Astrocyte (in vitro differentiated cells and primary cell): ENCODE measurements around the gene POU6F2. TPM values are rescaled to one million over a fixed set of nuclear protein-coding genes. Genes with fewer than 3 reads are reported as not detected.

ENCODE experiments used
- DNase-seq: peaks from one replicate; pipeline ENCODE4 v3.0.0-alpha.2; 2010; ENCODE audit warnings: low read depth
- FAIRE-seq: peaks from 2 replicates; lab custom pipeline; 2011; peaks lifted over from hg19 to GRCh38; lab: Jason Lieb, UNC
- H2AFZ ChIP-seq: 2 replicates; pipeline ENCODE4 v1.6.0; 2012; ENCODE audit warnings: low read depth, low read length, inconsistent platforms
- H3K27ac ChIP-seq: 2 replicates; pipeline ENCODE4 v1.5.1; 2011; ENCODE audit warnings: low read depth, low read length, inconsistent platforms
- H3K27me3 ChIP-seq: 2 replicates; pipeline ENCODE4 v1.6.0; 2011; ENCODE audit warnings: low read length, inconsistent platforms; ENCODE audit not compliant: insufficient read depth
- H3K36me3 ChIP-seq: 2 replicates; pipeline ENCODE4 v1.5.1; 2011; ENCODE audit warnings: low read length, inconsistent platforms; ENCODE audit not compliant: insufficient read depth
- H3K4me1 ChIP-seq: 2 replicates; pipeline ENCODE4 v1.5.1; 2011; ENCODE audit warnings: low read length, inconsistent platforms; ENCODE audit not compliant: insufficient read depth
- H3K4me2 ChIP-seq: 2 replicates; pipeline ENCODE4 v1.6.0; 2012; ENCODE audit warnings: low read length, inconsistent platforms
- H3K4me3 ChIP-seq: 2 replicates; pipeline ENCODE4 v1.5.1; 2011; ENCODE audit warnings: low read depth, mild to moderate bottlenecking, low read length, inconsistent platforms; ENCODE audit not compliant: insufficient read depth
- H3K79me2 ChIP-seq: 2 replicates; pipeline ENCODE4 v1.6.0; 2012; ENCODE audit warnings: mild to moderate bottlenecking, low read length, inconsistent platforms; ENCODE audit not compliant: insufficient read depth
- H3K9ac ChIP-seq: 2 replicates; pipeline ENCODE4 v1.6.0; 2012; ENCODE audit warnings: mild to moderate bottlenecking, low read length, inconsistent platforms
- H3K9me3 ChIP-seq: 2 replicates; pipeline ENCODE4 v1.5.1; 2012; ENCODE audit warnings: low read depth, mild to moderate bottlenecking, low read length, inconsistent platforms; ENCODE audit not compliant: insufficient read depth
- H4K20me1 ChIP-seq: 2 replicates; pipeline ENCODE4 v1.6.0; 2012; ENCODE audit warnings: low read length, inconsistent platforms; ENCODE audit not compliant: insufficient read depth
- H3K27ac Mint-ChIP-seq: one replicate; pipeline ENCODE4 v1.8.0; 2021; ENCODE audit warnings: mild to moderate bottlenecking, mixed read lengths; ENCODE audit not compliant: unreplicated experiment
- H3K27me3 Mint-ChIP-seq: one replicate; pipeline ENCODE4 v1.8.0; 2021; ENCODE audit warnings: low read depth, mixed read lengths; ENCODE audit not compliant: unreplicated experiment
- H3K36me3 Mint-ChIP-seq: one replicate; pipeline ENCODE4 v1.8.0; 2021; ENCODE audit warnings: low read depth, mixed read lengths; ENCODE audit not compliant: unreplicated experiment
- H3K4me1 Mint-ChIP-seq: one replicate; pipeline ENCODE4 v1.8.0; 2021; ENCODE audit warnings: low read depth, mixed read lengths; ENCODE audit not compliant: unreplicated experiment
- H3K4me3 Mint-ChIP-seq: one replicate; pipeline ENCODE4 v1.8.0; 2021; ENCODE audit warnings: mild to moderate bottlenecking, moderate library complexity, mixed read lengths; ENCODE audit not compliant: unreplicated experiment
- H3K9me3 Mint-ChIP-seq: one replicate; pipeline ENCODE4 v1.8.0; 2021; ENCODE audit warnings: mild to moderate bottlenecking, mixed read lengths; ENCODE audit not compliant: unreplicated experiment
- CTCF ChIP-seq: IDR thresholded peaks from 2 replicates; pipeline ENCODE4 v1.5.1; 2011; ENCODE audit warnings: low read depth, mild to moderate bottlenecking, inconsistent platforms, low read length, moderate library complexity; ENCODE audit not compliant: insufficient read depth
- EZH2 ChIP-seq: IDR thresholded peaks from 2 replicates; pipeline ENCODE4 v1.6.1; 2012; ENCODE audit warnings: mild to moderate bottlenecking, low read length, inconsistent platforms; ENCODE audit not compliant: insufficient read depth
- total RNA-seq: library from RNA; stranded (reverse); gene quantifications from 2 replicates; pipeline ENCODE4 v1.2.1, GENCODE V29; 2021

The POU6F2 gene
- total RNA-seq, 1 donor from 2014 or later = 0.45 TPM

GRCh38 chr7:39465055-39465929, 487.6 kb downstream of the POU6F2 start:
- Mint-ChIP-seq H3K4me1 (peaks cover 2% of the 10 kb centered on the region), H3K27me3 (no peaks in the 10 kb centered on the region), H3K9me3 (no peaks in the 10 kb centered on the region), H3K4me3 (no peak overlapping the region), H3K36me3 (no peaks in the 10 kb centered on the region), H3K27ac (peak overlapping the region; percentile 49)
- Histone ChIP-seq H3K27ac (no peak overlapping the region), H3K36me3 (no peaks in the 10 kb centered on the region), H3K9me3 (no peaks in the 10 kb centered on the region), H2AFZ (peak overlapping the region; percentile 75), H4K20me1 (no peaks in the 10 kb centered on the region), H3K4me1 (peaks cover 3% of the 10 kb centered on the region), H3K4me3 (peak overlapping the region; percentile 23), H3K79me2 (no peaks in the 10 kb centered on the region), H3K4me2 (peak overlapping the region; percentile 84), H3K9ac (peak overlapping the region; percentile 46), H3K27me3 (peaks cover 2% of the 10 kb centered on the region)
- TF ChIP-seq EZH2 = no peak
- peak; percentile 94 for TF ChIP-seq CTCF
- FAIRE-seq (peak; percentile 95), DNase-seq (peak; percentile 45)

- Histone ChIP-seq H3K9me3 (no peaks in the 10 kb centered on the region), H3K79me2 (no peaks in the 10 kb centered on the region), H3K27ac (no peak overlapping the region), H3K4me1 (peaks cover 3% of the 10 kb centered on the region), H3K9ac (no peak overlapping the region), H3K4me2 (no peak overlapping the region), H3K27me3 (peaks cover 2% of the 10 kb centered on the region), H4K20me1 (no peaks in the 10 kb centered on the region), H3K4me3 (no peak overlapping the region), H3K36me3 (no peaks in the 10 kb centered on the region), H2AFZ (no peak overlapping the region)
- Mint-ChIP-seq H3K27ac (no peak overlapping the region), H3K36me3 (no peaks in the 10 kb centered on the region), H3K4me3 (no peak overlapping the region), H3K9me3 (no peaks in the 10 kb centered on the region), H3K27me3 (no peaks in the 10 kb centered on the region), H3K4me1 (peaks cover 2% of the 10 kb centered on the region)
- FAIRE-seq = no peak
- TF ChIP-seq CTCF (no peak), EZH2 (no peak)
- DNase-seq = no peak
These were observed 490.6 kb downstream of the POU6F2 start for GRCh38 chr7:39468261-39468660.
